ENCODE measurements around the gene GABRG3.

Gene GABRG3

GRCh38 chr15:27579738-27580137 lies 608.8 kb downstream of the GABRG3 start:
- DNase-seq (ENCODE audit: low spot score): no peak

GRCh38 chr15:27582726-27583410 lies 611.9 kb downstream of the GABRG3 start:
- peak; percentile 22 for DNase-seq (ENCODE audit: low spot score)

GRCh38 chr15:27583651-27584050 lies 612.7 kb downstream of the GABRG3 start:
- DNase-seq (ENCODE audit: low spot score): no peak

GRCh38 chr15:27585041-27585640 lies 614.2 kb downstream of the GABRG3 start:
- no peak for DNase-seq (ENCODE audit: low spot score)

GRCh38 chr15:27587810-27588209 lies 616.8 kb downstream of the GABRG3 start:
- no peak for DNase-seq (ENCODE audit: low spot score)

- DNase-seq (ENCODE audit: low spot score): no peak
Observed at GRCh38 chr15:27589260-27589659, 618.3 kb downstream of the GABRG3 start.

GRCh38 chr15:27589782-27590181 lies 618.8 kb downstream of the GABRG3 start:
- DNase-seq (ENCODE audit: low spot score): no peak

Data from GM03348 (cell line).